Kidney glomerular epithelial cell (primary cell): ENCODE data around the gene GOLGA6L9.
"Not testable (repeated sequence)": the region's sequence is repeated elsewhere in the genome, so short reads cannot be mapped to it uniquely, and the experiment has no call there.

Source experiments
- DNase-seq: peaks from one replicate; lab custom pipeline; 2025; lab: John Stamatoyannopoulos, UW

GOLGA6L9 gene

GRCh38 chr15:82429693-82430092, at the start of gene GOLGA6L9:
TSS of gene GOLGA6L9 (plus strand) at chr15:82429816. CDS start at chr15:82430080, 264 bp downstream.
- not testable (repeated sequence) for DNase-seq

- not testable (repeated sequence) for DNase-seq
These were observed 48.2 kb upstream of the GOLGA6L9 start for GRCh38 chr15:82381330-82381955.

GRCh38 chr15:82387209-82387608, 42.4 kb upstream of the GOLGA6L9 start:
- DNase-seq = not testable (repeated sequence)

- not testable (repeated sequence) for DNase-seq
These were observed 39.5 kb upstream of the GOLGA6L9 start for GRCh38 chr15:82390152-82390551.

GRCh38 chr15:82392077-82392476, 37.5 kb upstream of the GOLGA6L9 start:
- not testable (repeated sequence) for DNase-seq

DNA sequence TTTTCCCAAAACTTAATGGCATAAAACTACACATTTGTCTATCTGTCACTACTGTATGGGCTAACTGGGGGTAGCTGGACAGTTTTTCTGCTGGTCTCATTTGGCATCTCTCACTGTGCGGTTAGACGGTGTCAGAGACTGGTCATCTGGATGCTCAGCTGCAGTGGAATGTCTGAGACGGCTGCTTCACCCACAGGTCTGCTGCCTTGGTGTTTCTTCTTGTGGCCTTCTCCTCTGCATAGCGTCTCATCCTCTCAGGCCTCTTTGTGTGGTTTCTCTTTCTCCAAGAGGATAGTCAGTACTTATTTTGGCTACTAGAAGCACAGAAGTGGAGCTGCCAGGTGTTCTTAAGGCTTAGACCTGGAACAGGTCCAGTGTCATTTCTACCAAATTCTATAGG, 35.9 kb upstream of the GOLGA6L9 start:
- DNase-seq = no peak

- DNase-seq = not testable (repeated sequence)
These were observed 33.8 kb upstream of the GOLGA6L9 start for GRCh38 chr15:82395788-82396187.

GRCh38 chr15:82397817-82398216, 31.8 kb upstream of the GOLGA6L9 start:
- no peak for DNase-seq

DNA sequence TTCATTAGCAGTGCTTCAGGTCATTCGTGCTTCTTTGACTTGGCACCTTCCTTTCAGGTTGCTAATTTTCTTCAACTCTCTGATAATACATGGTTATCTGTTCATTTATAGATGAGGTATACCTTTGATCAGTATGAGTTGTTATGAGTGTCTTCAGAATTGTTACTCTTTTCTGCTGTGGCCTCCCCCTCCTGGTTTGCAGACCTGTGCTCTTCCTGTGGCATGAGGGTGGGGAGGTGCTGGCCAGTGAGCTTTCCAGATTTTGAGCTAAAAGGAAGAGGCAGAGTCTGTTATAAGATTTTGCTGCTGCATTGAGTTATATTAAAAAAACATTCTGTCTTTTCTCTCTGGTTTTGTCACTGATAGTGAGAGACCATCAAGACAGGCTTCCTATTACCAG, 30.8 kb upstream of the GOLGA6L9 start:
- no peak for DNase-seq

GRCh38 chr15:82399366-82400103, 30.1 kb upstream of the GOLGA6L9 start:
- DNase-seq = not testable (repeated sequence)

- not testable (repeated sequence) for DNase-seq
These were observed 27.7 kb upstream of the GOLGA6L9 start for GRCh38 chr15:82401918-82402317.

DNA sequence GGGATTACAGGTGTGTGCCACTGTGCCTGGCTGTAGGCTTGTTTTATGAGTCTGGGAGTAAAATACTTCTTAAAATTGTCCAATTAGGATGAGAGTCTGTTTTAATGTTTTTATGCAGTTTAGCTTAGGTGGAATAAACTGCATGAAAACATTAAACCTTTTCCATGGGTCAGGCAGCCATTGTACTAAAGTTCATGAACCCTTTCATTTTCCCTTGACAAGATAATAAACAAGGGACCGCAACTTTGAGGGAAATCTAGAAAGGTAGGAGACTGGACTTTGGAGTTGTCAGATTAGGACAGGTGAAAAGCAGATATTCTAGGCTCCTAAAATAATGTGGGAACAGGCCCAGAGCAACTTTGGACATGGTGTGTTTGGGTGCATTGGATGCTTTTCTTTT, 27.3 kb upstream of the GOLGA6L9 start:
- DNase-seq = not testable (repeated sequence)

GRCh38 chr15:82406211-82406610, 23.4 kb upstream of the GOLGA6L9 start:
- DNase-seq = not testable (repeated sequence)

- not testable (repeated sequence) for DNase-seq
These were observed 19.3 kb upstream of the GOLGA6L9 start for GRCh38 chr15:82410306-82410705.

DNA sequence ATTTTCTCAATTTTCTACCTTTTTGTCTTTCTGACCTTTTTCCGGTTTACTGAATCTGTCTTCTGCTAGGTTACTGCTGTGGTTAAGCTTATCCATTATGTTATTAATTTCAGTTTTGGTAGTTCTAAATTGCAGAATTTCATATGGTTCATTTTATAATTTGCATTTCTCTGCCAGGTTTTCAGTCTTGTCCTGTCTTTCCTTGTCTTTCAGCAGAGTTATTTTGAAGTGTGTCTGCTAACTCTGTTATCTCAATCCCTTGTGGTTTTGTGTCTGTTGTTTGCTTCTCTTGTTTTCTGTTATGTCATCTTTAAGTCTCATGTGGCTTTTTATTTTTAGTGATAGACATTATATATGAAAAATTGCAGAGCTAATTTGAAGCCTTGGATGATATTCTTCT, 18.0 kb upstream of the GOLGA6L9 start:
- DNase-seq = not testable (repeated sequence)

GRCh38 chr15:82414525-82415191, 15.0 kb upstream of the GOLGA6L9 start:
- peak; percentile 16 for DNase-seq

- not testable (repeated sequence) for DNase-seq
These were observed 9.1 kb upstream of the GOLGA6L9 start for GRCh38 chr15:82420516-82420915.

GRCh38 chr15:82420966-82421365, 8.7 kb upstream of the GOLGA6L9 start:
- DNase-seq = not testable (repeated sequence)

GRCh38 chr15:82427117-82427516, 2.5 kb upstream of the GOLGA6L9 start:
- DNase-seq = not testable (repeated sequence)

GRCh38 chr15:82445420-82445819, 15.8 kb downstream of the GOLGA6L9 start:
- not testable (repeated sequence) for DNase-seq

- DNase-seq = not testable (repeated sequence)
These were observed 27.7 kb downstream of the GOLGA6L9 start for GRCh38 chr15:82457336-82457735.

DNA sequence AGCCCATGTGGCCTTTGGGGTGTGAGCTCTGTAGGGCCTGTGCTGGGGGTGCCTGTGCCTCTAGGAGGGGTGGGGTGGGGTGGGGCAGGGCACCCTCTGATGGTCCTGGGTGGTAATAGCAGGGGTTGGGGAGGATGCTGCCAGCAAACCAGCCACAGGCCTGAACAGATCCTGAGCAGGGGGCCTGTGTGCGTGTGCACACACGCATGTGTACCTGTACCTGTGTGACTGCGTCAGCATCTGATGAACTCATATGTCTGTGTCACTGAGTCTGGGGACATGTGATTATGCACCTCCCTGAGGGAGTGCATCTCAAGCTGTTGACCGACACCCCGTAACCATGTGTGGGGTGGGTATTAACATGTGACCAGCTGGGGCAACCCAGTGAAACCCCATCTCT, 36.0 kb downstream of the GOLGA6L9 start:
- not testable (repeated sequence) for DNase-seq

- not testable (repeated sequence) for DNase-seq
These were observed 38.6 kb downstream of the GOLGA6L9 start for GRCh38 chr15:82468205-82468604.
